Neural progenitor cell (in vitro differentiated cells): ENCODE measurements around the gene FHOD3. TPM values are rescaled to one million over a fixed set of nuclear protein-coding genes. Genes with fewer than 3 reads are reported as not detected.

Source experiments
- DNase-seq: peaks from one replicate; pipeline ENCODE4 v3.0.0-alpha.2; 2016; ENCODE audit warnings: low spot score
- H2AFZ ChIP-seq: fragments of 200-600 bp; sonication (generic); replicated peaks from 2 replicates; pipeline ENCODE4 v1.6.1; 2016; ENCODE audit warnings: antibody characterized with exemption
- H3F3A ChIP-seq: fragments of 200-600 bp; sonication (generic); 2 replicates; pipeline ENCODE4 v1.6.1; 2016; ENCODE audit warnings: antibody characterized with exemption, low read depth
- H3K27ac ChIP-seq: fragments of 200-600 bp; sonication (generic); 2 replicates; pipeline ENCODE4 v1.5.1; 2016; ENCODE audit warnings: mild to moderate bottlenecking
- H3K27me3 ChIP-seq: fragments of 200-600 bp; sonication (generic); 2 replicates; pipeline ENCODE4 v1.6.1; 2016; ENCODE audit warnings: mild to moderate bottlenecking, moderate library complexity
- H3K36me3 ChIP-seq: fragments of 200-600 bp; sonication (generic); 2 replicates; pipeline ENCODE4 v1.5.1; 2016
- H3K4me1 ChIP-seq: fragments of 200-600 bp; sonication (generic); 2 replicates; pipeline ENCODE4 v1.6.1; 2016; ENCODE audit warnings: mixed run types
- H3K4me2 ChIP-seq: fragments of 200-600 bp; sonication (generic); 2 replicates; pipeline ENCODE4 v1.6.1; 2016
- H3K4me3 ChIP-seq: fragments of 200-600 bp; sonication (generic); 2 replicates; pipeline ENCODE4 v1.5.1; 2016
- H3K79me2 ChIP-seq: fragments of 200-600 bp; sonication (generic); 2 replicates; pipeline ENCODE4 v1.6.1; 2016; ENCODE audit warnings: low read depth
- H3K9ac ChIP-seq: fragments of 200-600 bp; sonication (generic); 2 replicates; pipeline ENCODE4 v1.6.1; 2016
- H3K9me3 ChIP-seq: fragments of 200-600 bp; sonication (generic); 2 replicates; pipeline ENCODE4 v1.5.1; 2016; ENCODE audit warnings: low read depth
- H4K20me1 ChIP-seq: fragments of 200-600 bp; sonication (generic); 2 replicates; pipeline ENCODE4 v1.6.1; 2016; ENCODE audit warnings: low read depth
- H3K27ac Mint-ChIP-seq: 3 replicates; pipeline ENCODE4 v1.8.0; 2021; ENCODE audit warnings: mixed read lengths
- H3K27me3 Mint-ChIP-seq: 2 replicates; pipeline ENCODE4 v1.8.0; 2022; ENCODE audit warnings: low read depth, mild to moderate bottlenecking, inconsistent platforms, moderate library complexity, mixed read lengths; ENCODE audit not compliant: insufficient read depth
- H3K36me3 Mint-ChIP-seq: 3 replicates; pipeline ENCODE4 v1.8.0; 2021; ENCODE audit warnings: mixed read lengths
- H3K4me1 Mint-ChIP-seq: 3 replicates; pipeline ENCODE4 v1.8.0; 2021; ENCODE audit warnings: mixed read lengths
- H3K4me3 Mint-ChIP-seq: 3 replicates; pipeline ENCODE4 v1.8.0; 2021; ENCODE audit warnings: mild to moderate bottlenecking, moderate library complexity, mixed read lengths
- H3K9me3 Mint-ChIP-seq: 3 replicates; pipeline ENCODE4 v1.8.0; 2020; ENCODE audit warnings: mixed read lengths
- CTCF ChIP-seq: fragments of 200-600 bp; sonication (generic); IDR thresholded peaks from 2 replicates; pipeline ENCODE4 v1.5.1; 2017; ENCODE audit warnings: antibody characterized with exemption, mild to moderate bottlenecking
- EZH2 ChIP-seq: fragments of 200-600 bp; sonication (generic); IDR thresholded peaks from 2 replicates; pipeline ENCODE4 v1.6.1; 2017; ENCODE audit warnings: antibody characterized with exemption, mild to moderate bottlenecking, moderate library complexity
- EZH2phosphoT487 ChIP-seq: fragments of 200-600 bp; sonication (generic); IDR thresholded peaks from 2 replicates; pipeline ENCODE4 v1.6.1; 2017; ENCODE audit warnings: antibody characterized with exemption
- total RNA-seq: library from RNA; depleted of rRNA; stranded (reverse); fragments of >200 nt; gene quantifications from 2 replicates; pipeline ENCODE4 v1.2.3, GENCODE V29; 2015; ENCODE audit warnings: low replicate concordance

The FHOD3 gene
- total RNA-seq, 1 donor from 2014 or later, result 69.7 TPM

GRCh38 chr18:36697905-36698304, 400.4 kb downstream of the FHOD3 start:
- no peaks in the 10 kb centered on the region for H3K4me1 ChIP-seq
- no peak overlapping the region for H3K27ac ChIP-seq
- no peak overlapping the region for H3K4me2 ChIP-seq
- H3K4me3 ChIP-seq, result no peak overlapping the region
- H3K9me3 ChIP-seq, result no peaks in the 10 kb centered on the region
- TF ChIP-seq EZH2 (no peak), EZH2phosphoT487 (no peak), CTCF (no peak)
- no peaks in the 10 kb centered on the region for H3K4me1 Mint-ChIP-seq
- no peaks in the 10 kb centered on the region for H3K27me3 ChIP-seq
- no peak for DNase-seq
- H3K27me3 Mint-ChIP-seq, result no peaks in the 10 kb centered on the region
- no peaks in the 10 kb centered on the region for H3K79me2 ChIP-seq
- peaks cover 24% of the 10 kb centered on the region for H3K36me3 Mint-ChIP-seq
- H4K20me1 ChIP-seq, result no peaks in the 10 kb centered on the region
- H3K4me3 Mint-ChIP-seq, result no peak overlapping the region
- H3K9ac ChIP-seq, result no peak overlapping the region
- H3K27ac Mint-ChIP-seq, result no peak overlapping the region
- no peak overlapping the region for H2AFZ ChIP-seq
- no peaks in the 10 kb centered on the region for H3F3A ChIP-seq
- no peaks in the 10 kb centered on the region for H3K36me3 ChIP-seq
- no peaks in the 10 kb centered on the region for H3K9me3 Mint-ChIP-seq

GRCh38 chr18:36700955-36701354, 403.4 kb downstream of the FHOD3 start:
- Mint-ChIP-seq H3K36me3 (peaks cover 34% of the 10 kb centered on the region), H3K9me3 (no peaks in the 10 kb centered on the region), H3K27ac (no peak overlapping the region), H3K4me3 (no peak overlapping the region), H3K4me1 (peaks cover 20% of the 10 kb centered on the region), H3K27me3 (no peaks in the 10 kb centered on the region)
- no peaks in the 10 kb centered on the region for H3K36me3 ChIP-seq
- no peak overlapping the region for H3K4me2 ChIP-seq
- no peak overlapping the region for H3K27ac ChIP-seq
- no peaks in the 10 kb centered on the region for H3K4me1 ChIP-seq
- no peaks in the 10 kb centered on the region for H3K27me3 ChIP-seq
- TF ChIP-seq EZH2, result no peak
- TF ChIP-seq CTCF, result no peak
- no peak for TF ChIP-seq EZH2phosphoT487
- H2AFZ ChIP-seq, result no peak overlapping the region
- H3F3A ChIP-seq, result no peaks in the 10 kb centered on the region
- H3K4me3 ChIP-seq, result no peak overlapping the region
- no peaks in the 10 kb centered on the region for H3K9me3 ChIP-seq
- no peaks in the 10 kb centered on the region for H4K20me1 ChIP-seq
- no peaks in the 10 kb centered on the region for H3K79me2 ChIP-seq
- no peak for DNase-seq
- H3K9ac ChIP-seq, result no peak overlapping the region

- Mint-ChIP-seq H3K9me3 (no peaks in the 10 kb centered on the region), H3K4me1 (peaks cover 30% of the 10 kb centered on the region), H3K4me3 (no peak overlapping the region), H3K27ac (no peak overlapping the region), H3K27me3 (no peaks in the 10 kb centered on the region), H3K36me3 (peaks cover 34% of the 10 kb centered on the region)
- Histone ChIP-seq H2AFZ (no peak overlapping the region), H3K27ac (no peak overlapping the region), H3K4me3 (no peak overlapping the region), H3K9ac (no peak overlapping the region), H3K27me3 (no peaks in the 10 kb centered on the region), H3F3A (no peaks in the 10 kb centered on the region), H3K9me3 (no peaks in the 10 kb centered on the region), H3K4me1 (no peaks in the 10 kb centered on the region), H3K79me2 (no peaks in the 10 kb centered on the region), H3K4me2 (no peak overlapping the region), H3K36me3 (no peaks in the 10 kb centered on the region), H4K20me1 (no peaks in the 10 kb centered on the region)
- no peak for DNase-seq
- TF ChIP-seq EZH2, result no peak
- TF ChIP-seq EZH2phosphoT487, result no peak
Measured at GRCh38 chr18:36702401-36703013, 405.0 kb downstream of the FHOD3 start.

GRCh38 chr18:36704156-36704555, 406.6 kb downstream of the FHOD3 start:
- H3K27ac ChIP-seq, result no peak overlapping the region
- H3K4me2 ChIP-seq, result no peak overlapping the region
- H3K9ac ChIP-seq, result no peak overlapping the region
- Mint-ChIP-seq H3K36me3 (peaks cover 37% of the 10 kb centered on the region), H3K27ac (no peak overlapping the region), H3K4me3 (no peak overlapping the region), H3K9me3 (no peaks in the 10 kb centered on the region), H3K27me3 (no peaks in the 10 kb centered on the region), H3K4me1 (peaks cover 30% of the 10 kb centered on the region)
- H3K36me3 ChIP-seq, result no peaks in the 10 kb centered on the region
- H3K4me3 ChIP-seq, result no peak overlapping the region
- no peaks in the 10 kb centered on the region for H3K9me3 ChIP-seq
- no peaks in the 10 kb centered on the region for H3K27me3 ChIP-seq
- H3K4me1 ChIP-seq, result no peaks in the 10 kb centered on the region
- no peaks in the 10 kb centered on the region for H3K79me2 ChIP-seq
- TF ChIP-seq EZH2, result no peak
- no peak for TF ChIP-seq CTCF
- no peak for TF ChIP-seq EZH2phosphoT487
- no peaks in the 10 kb centered on the region for H3F3A ChIP-seq
- no peak for DNase-seq
- H2AFZ ChIP-seq, result no peak overlapping the region
- H4K20me1 ChIP-seq, result no peaks in the 10 kb centered on the region
